ENCODE results near the gene FAM13A. TPM values are rescaled to one million over a fixed set of nuclear protein-coding genes. Genes with fewer than 3 reads are reported as not detected.

FAM13A gene
- total and polyA plus RNA-seq, 10 of the 15 experiments (the other 5 are each of a cell fraction or from before 2014, with no cell fraction given): 0.05 to 1.8 (median 0.27) TPM; not detected in 1

DNA sequence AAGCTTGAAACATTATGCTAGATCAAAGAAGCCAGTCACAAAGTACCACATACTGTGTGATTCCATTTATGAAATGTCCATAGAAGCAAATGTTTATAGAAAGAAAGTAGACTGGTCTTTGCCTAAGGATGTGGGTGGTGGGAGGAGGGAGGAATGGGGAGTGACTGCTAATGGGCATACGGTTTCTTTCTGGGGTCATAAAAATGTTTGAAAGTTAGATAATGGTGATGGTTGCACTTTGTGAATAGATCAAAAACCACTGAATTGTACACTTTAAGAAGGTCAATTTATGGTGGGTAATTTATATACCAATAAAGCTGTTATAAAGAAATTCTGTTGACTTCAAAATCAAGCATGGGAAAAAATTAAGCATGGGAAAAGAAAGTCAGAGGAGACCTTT lies 56.6 kb downstream of the FAM13A start:
- ATAC-seq (no peak), FAIRE-seq (no peak), DNase-seq (ENCODE audit: low read depth, low spot score) (no peak)
- Histone ChIP-seq H3K4me2 (ENCODE audit: control insufficient read depth, insufficient read depth) (no peak overlapping the region), H3K4me3 (no peak overlapping the region), H3K36me3 (ENCODE audit: control insufficient read depth in 2 of 2, insufficient read depth in 2 of 2, low read length in 1 of 2) (no peaks in the 10 kb centered on the region), H3K27me3 (replicated peaks in 1 of 2; ENCODE audit: control insufficient read depth in 2 of 2, insufficient read depth in 2 of 2, low read length in 1 of 2) (no peaks in the 10 kb centered on the region), H4K20me1 (ENCODE audit: control insufficient read depth, insufficient read depth) (no peaks in the 10 kb centered on the region), H3K9ac (ENCODE audit: control insufficient read depth, insufficient read depth, low read length) (no peak overlapping the region), H3K27ac (ENCODE audit: control insufficient read depth, insufficient read depth) (no peak overlapping the region), H3K4me1 (ENCODE audit: control insufficient read depth, insufficient read depth, low read length) (no peaks in the 10 kb centered on the region), H3K79me2 (ENCODE audit: control insufficient read depth, insufficient read depth, low read length) (no peaks in the 10 kb centered on the region), H3K9me3 (replicated peaks; ENCODE audit: control insufficient read depth, insufficient read depth, low read length) (no peaks in the 10 kb centered on the region), H2AFZ (ENCODE audit: control insufficient read depth, low read depth, low read length) (no peak overlapping the region)
- CTCF ChIA-PET: interaction anchor here (1.3 to 3.8 kb wide), 2 partner anchors 9 to 23 kb away, joined by 3 to 14 read pairs; no protein-coding TSS in a partner anchor
- SMC1A ChIA-PET (ENCODE audit: uncharacterized antibody, unreplicated experiment): interaction anchor here (0.9 to 3.4 kb wide), 5 partner anchors 9 to 182 kb away, joined by 3 to 17 read pairs (median 13); no protein-coding TSS in a partner anchor
- no TSS peak for BruUV-seq (replicated peaks)
- no peak for TF ChIP-seq ZBED1 (IDR thresholded peaks at IDR 0.05; ENCODE audit: borderline replicate concordance)
- TF ChIP-seq, protein P1, sequence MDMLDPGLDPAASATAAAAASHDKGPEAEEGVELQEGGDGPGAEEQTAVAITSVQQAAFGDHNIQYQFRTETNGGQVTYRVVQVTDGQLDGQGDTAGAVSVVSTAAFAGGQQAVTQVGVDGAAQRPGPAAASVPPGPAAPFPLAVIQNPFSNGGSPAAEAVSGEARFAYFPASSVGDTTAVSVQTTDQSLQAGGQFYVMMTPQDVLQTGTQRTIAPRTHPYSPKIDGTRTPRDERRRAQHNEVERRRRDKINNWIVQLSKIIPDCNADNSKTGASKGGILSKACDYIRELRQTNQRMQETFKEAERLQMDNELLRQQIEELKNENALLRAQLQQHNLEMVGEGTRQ (IDR thresholded peaks at IDR 0.05; ENCODE audit: borderline replicate concordance, low read depth, low read length): no peak
- intact Hi-C loops (cut with micrococcal nuclease; ENCODE audit: unreplicated experiment) (no loop called here), in situ Hi-C loops (cut with MboI) (no loop called here)
- RAD21 ChIA-PET (ENCODE audit: unreplicated experiment): no interaction called here
- POLR2A ChIA-PET: interaction anchor here (1.2 kb wide), 1 partner anchor 10 kb away, joined by 3 read pairs; no protein-coding TSS in a partner anchor
- 100% methylated on average over 1 of the region's 1 CpG for WGBS (ENCODE audit: insufficient coverage, insufficient replicate concordance, low lambda C conversion rate, missing lambda C conversion rate)

DNA sequence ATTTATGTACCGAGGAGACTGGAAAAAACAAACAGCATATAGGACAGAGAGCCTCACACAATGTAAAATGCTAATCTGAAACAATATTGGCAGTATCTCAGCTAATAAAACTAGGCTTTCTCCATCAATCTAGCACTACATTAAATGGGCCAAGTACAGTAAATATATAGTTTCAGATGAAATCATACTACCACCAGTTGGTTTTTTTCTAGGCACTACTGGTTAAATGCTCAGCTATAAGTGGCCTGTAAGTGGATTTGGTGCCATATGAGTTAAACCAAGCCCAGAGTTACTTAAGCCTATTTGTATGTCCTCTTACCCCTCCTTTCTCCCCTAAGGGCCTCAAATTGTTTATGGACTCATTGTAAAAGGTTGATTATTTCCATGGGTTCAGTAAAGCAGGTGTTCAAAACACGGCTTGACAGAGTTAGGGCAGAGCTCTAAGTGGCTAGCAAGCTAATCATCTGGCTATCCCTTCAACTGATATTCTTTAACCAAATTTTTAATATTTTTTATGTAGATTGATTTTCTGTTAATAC lies 57.5 kb downstream of the FAM13A start:
- ChIA-PET RAD21 (ENCODE audit: unreplicated experiment) (interaction anchor here (1.1 to 1.7 kb wide), 4 partner anchors 10 to 326 kb away, joined by 3 to 6 read pairs (median 4); no protein-coding TSS in a partner anchor), POLR2A (interaction anchor here (0.6 to 1.2 kb wide), 3 partner anchors 9 to 12 kb away, joined by 3 to 5 read pairs (median 3); no protein-coding TSS in a partner anchor), CTCF (interaction anchor here (1.3 to 1.9 kb wide), 3 partner anchors 9 to 24 kb away, joined by 3 to 13 read pairs (median 3); no protein-coding TSS in a partner anchor), SMC1A (ENCODE audit: uncharacterized antibody, unreplicated experiment) (interaction anchor here (0.6 to 3.4 kb wide), 5 partner anchors 10 to 118 kb away, joined by 3 to 17 read pairs (median 13); no protein-coding TSS in a partner anchor)
- TF ChIP-seq SP1 (IDR thresholded peaks at IDR 0.05; ENCODE audit: low read depth, low read length): no peak
- no peak for TF ChIP-seq BMI1 (IDR thresholded peaks at IDR 0.05; ENCODE audit: borderline replicate concordance)
- no peak for TF ChIP-seq HCFC1 (IDR thresholded peaks at IDR 0.05; ENCODE audit: low read length)
- TF ChIP-seq EED (IDR thresholded peaks at IDR 0.05; ENCODE audit: low read depth): no peak
- TF ChIP-seq SPI1 (IDR thresholded peaks at IDR 0.05; ENCODE audit: borderline replicate concordance, insufficient read depth, low read depth, low read length): no peak
- TF ChIP-seq, protein P2, sequence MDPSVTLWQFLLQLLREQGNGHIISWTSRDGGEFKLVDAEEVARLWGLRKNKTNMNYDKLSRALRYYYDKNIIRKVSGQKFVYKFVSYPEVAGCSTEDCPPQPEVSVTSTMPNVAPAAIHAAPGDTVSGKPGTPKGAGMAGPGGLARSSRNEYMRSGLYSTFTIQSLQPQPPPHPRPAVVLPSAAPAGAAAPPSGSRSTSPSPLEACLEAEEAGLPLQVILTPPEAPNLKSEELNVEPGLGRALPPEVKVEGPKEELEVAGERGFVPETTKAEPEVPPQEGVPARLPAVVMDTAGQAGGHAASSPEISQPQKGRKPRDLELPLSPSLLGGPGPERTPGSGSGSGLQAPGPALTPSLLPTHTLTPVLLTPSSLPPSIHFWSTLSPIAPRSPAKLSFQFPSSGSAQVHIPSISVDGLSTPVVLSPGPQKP (IDR thresholded peaks at IDR 0.05; ENCODE audit: low read depth, low read length): no peak
- TF ChIP-seq ZZZ3 (IDR thresholded peaks at IDR 0.05; ENCODE audit: control insufficient read depth, insufficient read length, low read depth): no peak
- TF ChIP-seq NBN (IDR thresholded peaks at IDR 0.05): no peak
- no peak for TF ChIP-seq POLR2A (IDR thresholded peaks at IDR 0.05; ENCODE audit: low read depth, low read length)
- in situ Hi-C loops (cut with MboI) (no loop called here), intact Hi-C loops (cut with micrococcal nuclease; ENCODE audit: unreplicated experiment) (no loop called here)
- Histone ChIP-seq H3K4me2 (ENCODE audit: control insufficient read depth, insufficient read depth) (no peak overlapping the region), H4K20me1 (ENCODE audit: control insufficient read depth, insufficient read depth) (no peaks in the 10 kb centered on the region), H3K79me2 (ENCODE audit: control insufficient read depth, insufficient read depth, low read length) (no peaks in the 10 kb centered on the region), H3K4me3 (no peak overlapping the region), H3K27ac (ENCODE audit: control insufficient read depth, insufficient read depth) (no peak overlapping the region), H3K4me1 (ENCODE audit: control insufficient read depth, insufficient read depth, low read length) (no peaks in the 10 kb centered on the region), H2AFZ (ENCODE audit: control insufficient read depth, low read depth, low read length) (no peak overlapping the region), H3K9ac (ENCODE audit: control insufficient read depth, insufficient read depth, low read length) (no peak overlapping the region), H3K36me3 (ENCODE audit: control insufficient read depth in 2 of 2, insufficient read depth in 2 of 2, low read length in 1 of 2) (no peaks in the 10 kb centered on the region), H3K27me3 (replicated peaks in 1 of 2; ENCODE audit: control insufficient read depth in 2 of 2, insufficient read depth in 2 of 2, low read length in 1 of 2) (no peaks in the 10 kb centered on the region), H3K9me3 (replicated peaks; ENCODE audit: control insufficient read depth, insufficient read depth, low read length) (no peaks in the 10 kb centered on the region)
- no TSS peak for BruUV-seq (replicated peaks)
- no peak for DNase-seq (ENCODE audit: low read depth, low spot score)
- ATAC-seq: no peak
- WGBS (ENCODE audit: insufficient coverage, insufficient replicate concordance, low lambda C conversion rate, missing lambda C conversion rate): 36% methylated on average over 2 of the region's 2 CpGs
- no peak for FAIRE-seq

All from GM12878 (cell line).